HG03025 (cell line): ENCODE results near the gene PDE1A.

Experiments
- ATAC-seq: cut with Tn5 transposase; IDR thresholded peaks from one replicate; pipeline ENCODE4 v1.9.1; 2021; ENCODE audit warnings: mild to moderate bottlenecking, moderate library complexity; ENCODE audit not compliant: unreplicated experiment, low FRiP score

The PDE1A gene

GRCh38 chr2:182148344-182148743 is 278.5 kb downstream of the PDE1A start:
- no peak for ATAC-seq

- no peak for ATAC-seq
These were observed 282.1 kb downstream of the PDE1A start for GRCh38 chr2:182144776-182145165.

- ATAC-seq: no peak
These were observed 282.6 kb downstream of the PDE1A start for GRCh38 chr2:182144041-182144775.

GRCh38 chr2:182142062-182142461 is 284.8 kb downstream of the PDE1A start:
- no peak for ATAC-seq

- ATAC-seq: no peak
These were observed 292.6 kb downstream of the PDE1A start for GRCh38 chr2:182134201-182134600.

- no peak for ATAC-seq
These were observed 293.5 kb downstream of the PDE1A start for GRCh38 chr2:182133195-182133891.

- ATAC-seq: no peak
These were observed 294.2 kb downstream of the PDE1A start for GRCh38 chr2:182132605-182133004.

GRCh38 chr2:182128821-182129707 is 297.8 kb downstream of the PDE1A start:
- no peak for ATAC-seq

- no peak for ATAC-seq
These were observed 309.6 kb downstream of the PDE1A start for GRCh38 chr2:182117196-182117595.

- ATAC-seq: no peak
These were observed 310.1 kb downstream of the PDE1A start for GRCh38 chr2:182116774-182117173.

GRCh38 chr2:182115258-182115657 is 311.6 kb downstream of the PDE1A start:
- ATAC-seq: no peak

GRCh38 chr2:182113334-182113733 is 313.5 kb downstream of the PDE1A start:
- ATAC-seq: no peak

GRCh38 chr2:182110347-182110746 is 316.5 kb downstream of the PDE1A start:
- ATAC-seq: no peak

GRCh38 chr2:182103526-182103925 is 323.3 kb downstream of the PDE1A start:
- no peak for ATAC-seq

GRCh38 chr2:182101263-182101662 is 325.6 kb downstream of the PDE1A start:
- ATAC-seq: no peak

GRCh38 chr2:182098648-182099047 is 328.2 kb downstream of the PDE1A start:
- no peak for ATAC-seq

- ATAC-seq: no peak
These were observed 329.2 kb downstream of the PDE1A start for GRCh38 chr2:182097571-182098164.

- no peak for ATAC-seq
These were observed 336.4 kb downstream of the PDE1A start for GRCh38 chr2:182090486-182090885.
